ENCODE results near the gene CAMK1D.
"Not testable (repeated sequence)": the region's sequence is repeated elsewhere in the genome, so short reads cannot be mapped to it uniquely, and the experiment has no call there.

Gene CAMK1D

DNA sequence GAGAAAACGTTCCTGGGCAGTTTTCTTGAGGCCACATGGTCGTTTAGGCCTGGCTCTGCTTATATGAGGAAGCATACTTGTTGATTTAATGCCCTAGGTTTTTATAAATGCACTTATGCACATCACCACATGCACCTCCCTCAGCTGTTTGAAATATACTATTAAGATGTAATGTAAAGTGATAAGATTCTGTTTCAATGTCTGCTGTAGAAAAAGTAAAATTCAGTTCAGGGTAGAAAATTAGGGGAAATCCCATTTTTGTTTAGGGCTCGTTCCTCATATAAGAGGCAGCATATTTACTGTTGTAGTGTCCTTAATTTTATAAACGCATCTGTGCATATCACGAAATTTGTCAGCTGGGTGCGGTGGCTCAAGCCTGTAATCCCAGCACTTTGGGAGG, 7.8 kb upstream of the CAMK1D start:
- DNase-seq: no peak

- no peak for DNase-seq
Measured at GRCh38 chr10:12344375-12345110, 4.8 kb upstream of the CAMK1D start.

DNA sequence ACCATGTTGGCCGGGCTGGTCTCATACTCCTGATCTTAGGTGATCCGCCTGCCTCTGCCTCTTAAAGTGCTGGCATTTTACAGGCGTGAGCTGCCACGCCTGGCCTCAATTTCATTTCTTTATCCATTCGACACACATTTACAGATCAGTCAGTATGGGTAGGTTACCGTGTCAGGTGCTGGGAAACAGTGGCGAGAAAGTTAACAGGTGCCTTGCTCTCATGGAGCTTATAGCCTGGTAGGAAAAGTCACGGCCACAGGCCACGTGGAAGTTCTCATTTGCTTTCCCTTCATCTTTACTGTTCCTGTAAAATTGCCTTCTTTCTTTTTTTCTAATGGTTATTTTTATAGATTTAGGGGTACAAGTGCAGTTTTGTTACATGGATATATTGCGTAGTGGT, 2.6 kb upstream of the CAMK1D start:
- DNase-seq: no peak

- peak; percentile 27 for DNase-seq
Measured at GRCh38 chr10:12348294-12348869, 965 bp upstream of the CAMK1D start.

DNA sequence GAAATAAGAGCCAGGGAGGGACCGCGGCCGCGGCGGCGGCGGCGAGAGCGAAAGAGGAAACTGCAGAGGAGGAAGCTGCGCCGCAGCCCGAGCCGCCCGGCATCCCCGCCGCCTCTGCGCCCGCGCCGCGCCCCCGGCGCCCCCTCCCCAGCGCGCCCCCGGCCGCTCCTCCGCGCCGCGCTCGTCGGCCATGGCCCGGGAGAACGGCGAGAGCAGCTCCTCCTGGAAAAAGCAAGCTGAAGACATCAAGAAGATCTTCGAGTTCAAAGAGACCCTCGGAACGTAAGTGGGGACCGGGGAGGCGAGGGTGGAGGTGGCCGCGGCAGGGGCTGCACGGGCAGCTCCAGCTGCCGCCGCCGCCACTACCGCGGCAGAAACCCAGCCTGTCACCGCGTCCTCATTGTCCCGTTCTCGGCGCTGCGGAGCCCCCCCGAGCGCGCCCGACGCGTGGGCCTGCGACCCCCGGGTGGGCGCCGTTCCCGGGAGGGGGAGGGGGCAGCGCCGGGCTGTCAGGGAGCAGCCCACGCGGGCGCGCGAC, 351 bp downstream of the CAMK1D start:
- DNase-seq: no peak

DNA sequence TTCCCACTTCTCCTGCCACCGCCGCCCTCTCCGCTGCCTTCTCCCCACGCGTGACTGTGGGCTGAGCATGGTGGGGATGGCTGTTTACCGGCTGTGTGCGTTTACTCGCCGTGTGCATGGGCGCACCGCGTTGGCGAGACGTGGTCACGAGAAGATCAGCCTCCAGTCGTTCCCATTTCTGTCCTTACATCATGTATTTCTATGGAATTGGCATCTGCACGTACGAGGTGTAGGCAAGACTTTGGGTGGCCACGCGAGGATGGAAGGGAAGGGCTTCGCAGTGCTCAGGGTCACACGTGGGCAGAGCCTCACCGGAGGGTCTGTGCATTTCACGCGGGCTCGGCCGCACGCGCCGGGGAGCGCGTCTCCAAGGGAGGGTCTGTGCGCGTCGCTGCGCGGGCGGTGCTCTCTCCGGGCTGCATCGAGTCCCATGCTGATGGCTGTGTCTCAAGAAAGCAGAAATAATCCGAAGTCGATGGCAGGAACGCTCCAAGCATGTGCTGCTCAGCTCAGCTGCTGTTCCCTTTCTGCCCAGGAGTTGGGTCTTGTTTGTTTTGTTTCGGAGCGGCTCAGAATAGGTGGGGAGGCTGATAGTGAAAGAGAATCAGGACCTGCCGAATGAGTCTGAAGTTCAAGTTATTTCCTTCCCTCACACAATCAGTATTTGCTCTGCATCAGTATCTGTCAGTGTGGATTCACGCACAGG, 973 bp downstream of the CAMK1D start:
- DNase-seq: peak; percentile 62

GRCh38 chr10:12350925-12351324, 1.6 kb downstream of the CAMK1D start:
- DNase-seq: peak; percentile 50

DNA sequence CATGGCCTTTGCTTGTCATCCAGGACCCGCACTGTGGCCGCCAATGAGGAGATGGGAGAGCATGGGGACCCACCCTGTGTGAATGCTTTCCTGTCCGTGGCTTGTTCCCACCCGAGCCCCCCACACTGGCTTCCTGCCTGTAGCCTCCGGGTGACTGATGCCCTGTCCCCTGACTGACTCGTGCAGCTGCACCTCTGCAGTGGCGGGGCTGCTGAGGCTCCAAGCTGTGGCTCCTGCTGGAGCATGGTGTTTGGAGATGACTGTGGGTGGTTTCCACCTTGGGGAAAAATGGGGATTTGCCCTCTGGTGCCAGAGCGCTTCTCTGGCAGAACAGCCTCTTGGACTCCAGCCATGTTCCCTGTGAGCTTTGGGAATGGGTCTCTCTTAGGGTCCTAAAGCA, 2.1 kb downstream of the CAMK1D start:
- peak; percentile 56 for DNase-seq

GRCh38 chr10:12351889-12352288, 2.5 kb downstream of the CAMK1D start:
- DNase-seq: no peak

- DNase-seq: peak; percentile 10
Measured at GRCh38 chr10:12353399-12354242, 4.3 kb downstream of the CAMK1D start.

DNA sequence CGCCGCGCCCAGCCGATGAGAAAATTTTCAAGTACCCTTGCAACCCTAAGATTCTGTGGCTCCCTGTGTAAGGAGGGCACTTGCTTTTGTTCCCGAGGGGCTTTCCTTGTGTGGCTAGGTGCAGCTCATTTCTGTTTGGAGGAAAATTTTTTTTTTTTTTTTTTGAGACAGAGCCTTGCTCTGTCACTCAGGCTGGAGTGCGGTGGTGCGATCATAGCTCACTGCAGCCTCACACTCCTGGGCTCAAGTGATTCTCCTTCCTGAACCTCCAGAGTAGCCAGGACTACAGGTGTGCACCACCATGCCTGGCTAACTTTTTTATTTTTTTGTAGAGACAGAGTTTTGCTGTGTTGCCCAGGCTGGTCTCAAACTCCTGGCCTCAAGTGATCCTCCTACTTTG, 5.3 kb downstream of the CAMK1D start:
- DNase-seq: not testable (repeated sequence)

DNA sequence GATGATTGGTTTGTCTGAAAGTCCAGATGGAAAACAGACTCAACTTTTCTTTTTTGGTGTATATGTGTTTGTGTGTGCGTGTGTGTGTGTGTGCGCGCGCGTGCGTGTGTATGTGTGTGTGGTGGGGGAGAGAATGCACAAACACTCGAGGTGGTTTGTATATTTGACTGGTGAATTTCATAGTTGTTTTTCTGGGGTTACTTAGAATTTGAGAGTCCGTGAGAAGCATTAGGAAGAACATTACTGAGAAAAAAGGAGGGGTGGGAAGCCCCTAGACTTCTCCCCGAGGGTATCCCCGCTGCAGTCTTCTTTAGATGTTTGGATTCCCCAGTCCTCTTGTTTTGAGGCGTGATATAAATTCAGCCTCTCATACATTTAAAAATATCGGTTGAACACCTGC, 6.0 kb downstream of the CAMK1D start:
- DNase-seq: no peak

DNA sequence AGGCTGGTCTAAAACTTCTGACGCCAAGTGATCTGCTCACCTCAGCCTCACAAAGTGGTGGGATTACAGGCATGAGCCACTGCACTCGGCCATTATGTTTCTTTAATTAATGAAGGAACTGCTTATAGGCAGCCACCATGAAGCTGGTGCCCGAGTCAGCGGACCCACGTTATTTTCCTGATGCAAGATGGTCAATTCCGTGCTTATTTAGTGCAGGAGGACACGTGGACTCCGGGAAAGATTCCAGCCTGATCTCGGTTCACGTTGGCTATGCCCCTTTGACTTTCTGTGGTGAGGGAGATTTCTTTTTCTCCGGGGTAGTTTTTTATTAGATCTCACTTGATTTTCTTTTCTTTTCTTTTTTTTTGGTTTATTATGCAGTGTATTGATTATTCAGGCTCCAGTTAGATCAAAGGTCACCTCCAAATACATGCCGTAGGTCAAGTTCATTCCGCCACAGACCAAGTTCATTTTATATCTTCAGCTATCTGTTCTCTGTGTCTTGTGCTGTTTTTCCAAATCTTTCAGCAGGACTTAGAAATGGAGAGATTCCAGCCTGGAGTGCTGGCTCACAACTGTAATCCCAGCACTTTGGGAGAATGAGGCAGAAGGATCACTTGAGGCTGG, 8.3 kb downstream of the CAMK1D start:
- no peak for DNase-seq

- peak; percentile 34 for DNase-seq
Measured at GRCh38 chr10:12358863-12359564, 9.7 kb downstream of the CAMK1D start.

DNA sequence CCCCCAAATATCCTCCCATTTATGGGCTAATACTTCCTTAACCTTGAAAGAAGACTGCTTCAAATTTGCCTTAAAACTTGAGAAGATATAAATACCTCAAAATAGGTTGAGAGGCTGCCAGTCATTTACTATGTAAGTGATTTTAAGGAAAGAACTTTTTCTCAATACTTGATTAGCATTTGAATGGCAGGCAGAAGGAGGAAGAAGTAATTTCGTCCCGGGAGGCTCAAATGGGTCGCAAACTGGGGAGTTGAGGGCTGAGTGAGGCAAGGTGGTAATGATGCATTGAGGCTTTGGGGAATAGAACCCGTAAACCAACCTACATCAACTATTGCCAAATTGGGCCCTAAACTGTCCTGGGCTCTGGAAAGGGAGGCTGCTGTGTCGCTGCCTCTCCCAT, 11.1 kb downstream of the CAMK1D start:
- DNase-seq: no peak

GRCh38 chr10:12361115-12361514, 11.8 kb downstream of the CAMK1D start:
- DNase-seq: not testable (repeated sequence)

GRCh38 chr10:12364559-12364958, 15.2 kb downstream of the CAMK1D start:
- DNase-seq: no peak

DNA sequence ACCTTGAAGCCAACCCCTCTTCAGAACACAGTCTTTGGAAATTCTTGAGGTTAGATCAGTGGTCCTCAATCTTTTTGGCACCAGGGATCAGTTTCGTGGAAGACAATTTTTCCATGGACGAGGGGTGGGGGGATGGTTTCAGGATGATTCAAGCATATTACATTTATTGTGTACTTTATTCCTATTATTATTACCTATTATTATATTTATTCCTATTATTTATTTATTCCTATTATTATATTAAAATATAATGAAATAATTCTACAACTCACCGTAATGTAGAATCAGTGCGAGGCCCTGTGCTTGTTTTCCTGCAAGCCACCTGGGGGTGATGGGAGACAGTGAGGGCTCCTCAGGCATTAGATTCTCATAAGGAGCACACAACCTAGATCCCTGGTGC, 17.9 kb downstream of the CAMK1D start:
- DNase-seq: no peak

DNA sequence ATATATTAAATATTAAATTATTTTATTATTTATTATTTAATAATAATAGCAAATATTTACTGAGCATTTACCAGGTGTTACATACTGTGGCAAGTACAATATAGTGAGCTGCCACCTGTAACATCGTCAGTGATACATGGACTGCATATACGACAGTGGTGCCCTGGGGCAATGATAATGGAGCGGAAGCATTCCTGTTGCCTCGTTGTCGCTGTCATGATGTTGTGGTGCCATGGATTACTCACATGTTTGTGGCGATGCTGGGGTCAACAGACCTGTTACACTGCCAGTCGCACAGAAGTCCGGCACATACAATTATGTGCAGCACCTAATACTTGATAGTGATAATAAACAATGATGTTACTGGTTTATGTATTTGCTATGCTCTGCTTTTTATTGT, 20.6 kb downstream of the CAMK1D start:
- no peak for DNase-seq

GRCh38 chr10:12372846-12373245, 23.5 kb downstream of the CAMK1D start:
- no peak for DNase-seq

DNA sequence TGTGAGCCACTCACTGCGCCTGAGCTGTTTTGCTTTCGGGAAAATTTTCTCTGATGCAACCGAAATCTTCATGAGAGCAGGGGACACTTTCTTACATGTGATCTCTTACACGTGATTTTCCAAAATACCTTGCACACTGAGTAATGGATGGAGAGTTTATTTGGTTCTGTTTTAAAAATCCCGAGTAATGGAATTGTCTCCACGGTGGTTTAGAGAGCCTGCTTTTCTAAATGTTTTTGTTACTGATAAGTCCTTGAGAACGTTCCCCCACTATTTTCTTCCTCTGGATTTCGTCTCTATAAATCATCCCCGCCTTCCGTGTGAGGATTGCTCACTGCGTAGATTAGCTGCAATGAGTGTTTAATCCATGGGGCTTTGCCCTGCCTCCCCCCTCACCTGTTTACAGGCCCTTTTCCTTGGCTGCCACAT, 25.7 kb downstream of the CAMK1D start:
- DNase-seq: no peak

- no peak for DNase-seq
Measured at GRCh38 chr10:12376211-12376610, 26.9 kb downstream of the CAMK1D start.
